PC-3 (cell line): ENCODE measurements around the gene U2AF1L4.

Experiments
- CTCF ChIP-seq: fragments of 300-600 bp; sonication (generic); conservative IDR thresholded peaks from 2 replicates; pipeline ENCODE4 v1.5.1; 2017; ENCODE audit warnings: antibody characterized with exemption, low read depth, mild to moderate bottlenecking, low read length
- EZH2 ChIP-seq: fragments of 300-600 bp; sonication (generic); IDR thresholded peaks from one replicate; pipeline ENCODE4 v1.6.1; 2017; ENCODE audit warnings: antibody characterized with exemption, mild to moderate bottlenecking, low read length; ENCODE audit not compliant: unreplicated experiment
- EZH2phosphoT487 ChIP-seq: fragments of 300-600 bp; sonication (generic); IDR thresholded peaks from 2 replicates; pipeline ENCODE4 v1.6.1; 2018; ENCODE audit warnings: mild to moderate bottlenecking, antibody characterized with exemption, low read length, borderline replicate concordance

- TF ChIP-seq CTCF, result no peak
- TF ChIP-seq EZH2, result no peak
- TF ChIP-seq EZH2phosphoT487, result no peak
Measured at GRCh38 chr19:35731353-35731752, 13.9 kb downstream of the U2AF1L4 start.
